GM12873 (cell line): ENCODE measurements around the gene TSSK2.

Source experiments
- CTCF ChIP-seq: IDR thresholded peaks from 2 replicates; pipeline ENCODE4 v1.5.1; 2012; ENCODE audit warnings: low read depth, mild to moderate bottlenecking, moderate library complexity, low read length, control low read depth; ENCODE audit not compliant: insufficient read depth; ENCODE audit errors: missing control alignments

Gene TSSK2

GRCh38 chr22:19114984-19115552, 16.0 kb upstream of the TSSK2 start:
- TF ChIP-seq CTCF = no peak

- no peak for TF ChIP-seq CTCF
Measured at GRCh38 chr22:19115628-19116027, 15.5 kb upstream of the TSSK2 start.

GRCh38 chr22:19117111-19117512, 14.0 kb upstream of the TSSK2 start:
- TF ChIP-seq CTCF = no peak

- no peak for TF ChIP-seq CTCF
Measured at GRCh38 chr22:19118329-19118880, 12.7 kb upstream of the TSSK2 start.

GRCh38 chr22:19119949-19120348, 11.2 kb upstream of the TSSK2 start:
- no peak for TF ChIP-seq CTCF

- TF ChIP-seq CTCF = no peak
Measured at GRCh38 chr22:19120829-19121630, 10.1 kb upstream of the TSSK2 start.

GRCh38 chr22:19121631-19122142, 9.4 kb upstream of the TSSK2 start:
- TF ChIP-seq CTCF = no peak
